CD4-positive, alpha-beta memory T cell (primary cell): ENCODE results near the gene PRG2. TPM values are rescaled to one million over a fixed set of nuclear protein-coding genes. Genes with fewer than 3 reads are reported as not detected.
"Not testable (repeated sequence)": the region's sequence is repeated elsewhere in the genome, so short reads cannot be mapped to it uniquely, and the experiment has no call there.

Experiments used
- CTCF ChIA-PET: fragments of 350-600 bp; sonication (Branson Sonifier 250); formaldehyde crosslinking; loops from one replicate; lab custom pipeline; 2021; ENCODE audit warnings: inconsistent platforms; ENCODE audit not compliant: partially characterized antibody; lab: Charles Lee
- POLR2A ChIA-PET: fragments of 350-600 bp; sonication (Branson Sonifier 250); formaldehyde crosslinking; loops from one replicate; lab custom pipeline; 2021; ENCODE audit not compliant: partially characterized antibody; lab: Charles Lee
- DNase-seq, 5 donors: peaks; one replicate each; pipeline versions ENCODE4 v3.0.0 to v3.0.0-alpha.2; 2020 to 2022; ENCODE audit warnings: mixed read lengths in 1 of 5
- H3K27ac ChIP-seq: one replicate; pipeline ENCODE4 v1.7.0; 2013; ENCODE audit warnings: low read depth, low read length
- H3K27me3 ChIP-seq: 2 replicates; pipeline ENCODE4 v1.7.0; 2013; ENCODE audit warnings: mild to moderate bottlenecking, low read length, moderate library complexity; ENCODE audit not compliant: insufficient read depth
- H3K36me3 ChIP-seq: 2 replicates; pipeline ENCODE4 v1.7.0; 2013; ENCODE audit warnings: mild to moderate bottlenecking, low read length, moderate library complexity; ENCODE audit not compliant: insufficient read depth
- H3K4me1 ChIP-seq: 2 replicates; pipeline ENCODE4 v1.7.0; 2013; ENCODE audit warnings: mild to moderate bottlenecking, low read length, moderate library complexity; ENCODE audit not compliant: insufficient read depth
- H3K4me3 ChIP-seq, 2 donors: one replicate each; pipeline ENCODE4 v1.7.0; 2013; ENCODE audit warnings: low read length in 2 of 2, mild to moderate bottlenecking in 1 of 2
- H3K9me3 ChIP-seq, 2 donors: one replicate each; pipeline ENCODE4 v1.7.0; 2013; ENCODE audit warnings: low read length in 2 of 2, control low read depth in 1 of 2; ENCODE audit not compliant: control insufficient read depth in 1 of 2
- H3K27ac Mint-ChIP-seq, 7 donors: one replicate each; pipeline ENCODE4 v1.8.0; 2020 to 2021; ENCODE audit warnings: mixed read lengths in 7 of 7, mild to moderate bottlenecking in 6 of 7, inconsistent platforms in 3 of 7, moderate library complexity in 3 of 7
- H3K27me3 Mint-ChIP-seq, 2 donors: one replicate each; pipeline ENCODE4 v1.8.0; 2020 to 2021; ENCODE audit warnings: mixed read lengths in 2 of 2
- H3K36me3 Mint-ChIP-seq, 2 donors: one replicate each; pipeline ENCODE4 v1.8.0; 2020 to 2021; ENCODE audit warnings: mixed read lengths in 2 of 2, inconsistent platforms in 1 of 2, mild to moderate bottlenecking in 1 of 2
- H3K4me1 Mint-ChIP-seq, 4 donors: one replicate each; pipeline ENCODE4 v1.8.0; 2020 to 2021; ENCODE audit warnings: mixed read lengths in 4 of 4, mild to moderate bottlenecking in 1 of 4
- H3K4me3 Mint-ChIP-seq, 8 donors: one replicate each; pipeline ENCODE4 v1.8.0; 2020 to 2021; ENCODE audit warnings: mixed read lengths in 8 of 8, mild to moderate bottlenecking in 7 of 8, moderate library complexity in 6 of 8, inconsistent platforms in 3 of 8
- H3K9me3 Mint-ChIP-seq, 8 donors: one replicate each; pipeline ENCODE4 v1.8.0; 2020 to 2021; ENCODE audit warnings: mixed read lengths in 8 of 8, mild to moderate bottlenecking in 5 of 8, inconsistent platforms in 3 of 8, moderate library complexity in 1 of 8
- intact Hi-C: fragments of 100-400 bp; cut with micrococcal nuclease; formaldehyde crosslinking; loops from one replicate; pipeline ENCODE4 v1.15.1; 2023
- polyA plus RNA-seq, 2 donors: library from polyadenylated mRNA; unstranded; fragments of 300-500 nt; fragmentation: Illumina TruSeq; gene quantifications; one replicate each; pipeline ENCODE4 v1.2.3, GENCODE V29; 2021
- total RNA-seq, 2 experiments: library from RNA; stranded (reverse); gene quantifications; one replicate each; pipeline ENCODE4 v1.2.3, GENCODE V29; 2021

Gene PRG2
- total and polyA plus RNA-seq, 4 experiments from 2014 or later: 0.25 TPM; not detected in 3

DNA sequence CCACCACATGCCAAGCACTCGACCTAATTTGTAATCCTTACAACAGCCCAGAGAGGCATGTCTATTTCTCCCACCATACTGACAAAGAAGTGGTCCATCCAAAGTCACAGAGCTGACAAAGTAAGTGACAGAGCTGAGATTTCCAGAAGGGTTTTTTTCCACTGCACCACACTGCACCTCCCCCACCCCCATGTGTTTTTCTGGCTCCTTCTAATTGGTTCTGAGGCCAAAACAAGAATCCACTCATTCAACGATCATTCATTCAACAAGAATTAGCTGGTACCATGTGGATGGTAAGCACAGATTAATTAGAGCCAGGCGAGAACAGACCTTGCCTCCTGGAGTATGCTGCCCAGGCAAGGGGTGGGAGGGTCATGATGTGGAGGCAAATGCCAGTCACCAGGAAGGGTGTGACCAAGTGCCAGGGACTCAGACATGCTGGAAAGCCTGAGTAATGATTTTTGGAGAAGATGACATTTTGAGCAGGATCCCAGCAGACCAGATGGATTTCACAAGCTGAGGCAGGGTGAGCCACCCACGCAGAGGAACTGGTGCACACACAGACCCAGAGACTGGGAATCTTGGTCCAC is 14.9 kb upstream of the PRG2 start:
- Mint-ChIP-seq H3K4me1 (peaks cover 5 to 17% (median 12%) of the 10 kb centered on the region in 4 donors), H3K27ac (peak overlapping the region in 1 of 7 donors; percentile 12), H3K36me3 (peaks cover 23 to 33% of the 10 kb centered on the region in 2 donors), H3K4me3 (no peak overlapping the region), H3K27me3 (no peaks in the 10 kb centered on the region), H3K9me3 (no peaks in the 10 kb centered on the region)
- POLR2A ChIA-PET: no interaction called here
- H3K4me3 ChIP-seq: no peak overlapping the region
- DNase-seq: no peak
- no peak overlapping the region for H3K27ac ChIP-seq
- H3K36me3 ChIP-seq: peaks cover 28% of the 10 kb centered on the region
- H3K9me3 ChIP-seq: no peaks in the 10 kb centered on the region
- peaks cover 8% of the 10 kb centered on the region for H3K4me1 ChIP-seq
- no peaks in the 10 kb centered on the region for H3K27me3 ChIP-seq
- CTCF ChIA-PET: no interaction called here
- intact Hi-C loops: no loop called here

DNA sequence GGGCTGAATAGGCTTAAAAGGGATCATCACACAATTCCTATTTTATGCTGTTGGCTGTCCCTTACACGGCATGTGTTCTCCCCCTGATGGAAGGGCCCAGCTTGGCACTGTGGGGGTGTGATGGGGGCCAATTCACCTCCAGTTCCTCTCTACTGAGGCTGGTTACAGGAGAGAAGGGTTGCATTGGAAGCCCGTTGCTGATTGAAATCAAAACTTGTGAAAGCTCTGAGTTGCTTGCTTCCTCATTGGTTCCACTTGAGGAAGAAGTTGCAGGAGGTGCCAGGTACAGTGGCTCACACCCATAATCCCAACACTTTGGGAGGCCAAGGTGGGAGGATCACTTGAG is 13.3 kb upstream of the PRG2 start:
- ChIA-PET POLR2A (no interaction called here), CTCF (interaction anchor here (1.9 kb wide), 1 partner anchor 90 kb away, joined by 5 read pairs; no protein-coding TSS in a partner anchor)
- H3K27me3 Mint-ChIP-seq: no peaks in the 10 kb centered on the region
- no peak for DNase-seq
- no peaks in the 10 kb centered on the region for H3K9me3 Mint-ChIP-seq
- peaks cover 3 to 17% (median 12%) of the 10 kb centered on the region in 4 donors for H3K4me1 Mint-ChIP-seq
- Histone ChIP-seq H3K4me1 (peaks cover 8% of the 10 kb centered on the region), H3K36me3 (peaks cover 14% of the 10 kb centered on the region), H3K27me3 (no peaks in the 10 kb centered on the region), H3K9me3 (no peaks in the 10 kb centered on the region), H3K4me3 (no peak overlapping the region), H3K27ac (no peak overlapping the region)
- H3K27ac Mint-ChIP-seq: no peak overlapping the region
- no peak overlapping the region for H3K4me3 Mint-ChIP-seq
- intact Hi-C loops: no loop called here
- H3K36me3 Mint-ChIP-seq: peaks cover 12 to 21% of the 10 kb centered on the region in 2 donors

- peaks cover 3 to 17% (median 12%) of the 10 kb centered on the region in 4 donors for H3K4me1 Mint-ChIP-seq
Measured at GRCh38 chr11:57403003-57403801, 12.8 kb upstream of the PRG2 start.

DNA sequence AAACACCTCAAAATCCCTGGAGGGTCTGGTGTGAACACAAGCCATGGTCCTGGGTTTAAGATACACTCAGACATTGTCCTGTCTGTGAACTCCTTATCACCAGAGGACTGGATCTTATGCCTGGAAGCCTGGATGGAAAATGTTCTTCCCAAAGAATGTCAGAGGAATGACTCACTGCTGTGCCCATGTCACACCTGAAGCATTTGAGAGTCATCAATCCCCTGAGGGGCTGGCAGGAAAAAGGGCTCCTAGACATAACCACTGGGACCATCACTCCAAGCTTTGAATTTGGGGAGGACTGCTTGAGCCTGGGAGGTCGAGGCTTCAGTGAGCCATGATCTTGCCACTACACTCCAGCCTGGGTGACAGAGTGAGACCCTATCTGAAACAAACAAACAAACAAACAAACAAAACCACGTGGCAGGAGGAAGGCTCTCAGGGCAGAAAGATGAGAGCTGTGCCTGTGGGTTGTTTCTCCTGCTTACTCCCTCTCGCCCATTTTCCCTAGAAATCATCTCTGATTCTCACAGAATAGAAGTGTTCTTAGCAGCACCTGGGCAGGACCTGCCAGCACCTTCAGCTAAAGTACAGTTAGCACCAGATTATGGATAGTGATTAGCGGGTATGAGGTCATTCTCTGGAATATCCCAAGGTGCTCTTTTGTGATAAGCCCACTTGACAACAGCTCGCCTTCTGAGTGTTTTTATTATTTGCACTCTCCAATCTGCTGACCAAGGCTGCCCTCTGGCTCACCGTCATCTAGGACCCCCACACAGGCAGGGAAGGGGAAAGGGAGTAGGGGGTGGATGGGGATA is 11.9 kb upstream of the PRG2 start:
- POLR2A ChIA-PET: no interaction called here
- H3K9me3 ChIP-seq: no peaks in the 10 kb centered on the region
- peaks cover 2% of the 10 kb centered on the region for H3K36me3 ChIP-seq
- Mint-ChIP-seq H3K4me3 (no peak overlapping the region), H3K4me1 (peaks cover 3 to 16% (median 10%) of the 10 kb centered on the region in 4 donors), H3K27ac (no peak overlapping the region), H3K36me3 (peaks cover 4 to 12% of the 10 kb centered on the region in 2 donors), H3K9me3 (no peaks in the 10 kb centered on the region), H3K27me3 (no peaks in the 10 kb centered on the region)
- no peak overlapping the region for H3K27ac ChIP-seq
- CTCF ChIA-PET: interaction anchor here (1.9 kb wide), 1 partner anchor 91 kb away, joined by 5 read pairs; no protein-coding TSS in a partner anchor
- no peaks in the 10 kb centered on the region for H3K27me3 ChIP-seq
- H3K4me1 ChIP-seq: peaks cover 8% of the 10 kb centered on the region
- no peak overlapping the region for H3K4me3 ChIP-seq
- intact Hi-C loops: no loop called here
- DNase-seq: no peak

More at GRCh38 chr11:57403003-57403801, 12.8 kb upstream of the PRG2 start:
- H3K27me3 Mint-ChIP-seq, DNase-seq, H3K36me3 ChIP-seq, H3K27ac ChIP-seq, H3K9me3 Mint-ChIP-seq, H3K4me3 Mint-ChIP-seq, H3K27me3 ChIP-seq, POLR2A ChIA-PET, H3K9me3 ChIP-seq, H3K4me3 ChIP-seq, intact Hi-C loops, H3K4me1 ChIP-seq: not testable (repeated sequence)
- CTCF ChIA-PET: interaction anchor here (1.9 kb wide), 1 partner anchor 90 kb away, joined by 5 read pairs; no protein-coding TSS in a partner anchor
- Mint-ChIP-seq H3K36me3 (peaks cover 12 to 20% of the 10 kb centered on the region in 2 donors), H3K27ac (peak overlapping the region in 2 of 7 donors; percentile 29 to 32)

DNA sequence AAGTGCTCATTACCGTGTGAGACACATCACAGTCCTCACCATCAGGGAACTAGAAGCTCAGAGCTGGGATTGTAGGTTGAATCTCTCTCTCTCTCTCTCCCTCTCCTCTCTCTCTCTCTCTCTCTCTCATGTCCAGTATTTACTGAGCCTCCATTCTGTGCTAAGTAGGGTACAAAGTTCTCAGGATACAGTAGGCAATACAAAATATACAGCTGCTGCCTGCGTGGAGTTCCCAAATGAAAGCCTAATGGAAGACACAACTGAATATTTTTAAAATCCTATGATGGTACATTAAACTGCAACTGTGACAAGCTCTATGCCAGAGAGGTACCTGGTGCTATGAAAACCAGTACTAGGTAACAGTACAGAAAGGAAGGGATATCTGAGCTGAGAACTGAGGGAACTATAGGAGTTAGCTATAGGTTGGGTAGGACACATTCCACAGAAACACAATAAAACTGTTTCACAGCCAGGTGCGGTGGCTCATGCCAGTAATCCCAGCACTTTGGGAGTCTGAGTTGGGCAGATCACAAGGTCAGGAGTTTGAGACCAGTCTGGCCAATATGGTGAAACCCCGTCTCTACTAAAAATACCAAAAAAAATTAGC is 9.6 kb upstream of the PRG2 start:
- H3K4me1 ChIP-seq: no peaks in the 10 kb centered on the region
- no peaks in the 10 kb centered on the region for H3K27me3 ChIP-seq
- no peak overlapping the region for H3K27ac Mint-ChIP-seq
- CTCF ChIA-PET: interaction anchor here (0.8 to 1.4 kb wide), 2 partner anchors 52 to 58 kb away, joined by 3 to 4 read pairs; no protein-coding TSS in a partner anchor
- H3K4me1 Mint-ChIP-seq: peaks cover 0 to 5% (median 0%) of the 10 kb centered on the region in 4 donors
- no peaks in the 10 kb centered on the region for H3K27me3 Mint-ChIP-seq
- no peaks in the 10 kb centered on the region for H3K9me3 ChIP-seq
- H3K27ac ChIP-seq: no peak overlapping the region
- intact Hi-C loops: no loop called here
- DNase-seq: no peak
- no peaks in the 10 kb centered on the region for H3K36me3 ChIP-seq
- no peaks in the 10 kb centered on the region for H3K9me3 Mint-ChIP-seq
- POLR2A ChIA-PET: interaction anchor here (0.6 kb wide), 1 partner anchor 50 kb away, joined by 3 read pairs; no protein-coding TSS in a partner anchor
- no peak overlapping the region for H3K4me3 ChIP-seq
- H3K36me3 Mint-ChIP-seq: no peaks in the 10 kb centered on the region
- no peak overlapping the region for H3K4me3 Mint-ChIP-seq

DNA sequence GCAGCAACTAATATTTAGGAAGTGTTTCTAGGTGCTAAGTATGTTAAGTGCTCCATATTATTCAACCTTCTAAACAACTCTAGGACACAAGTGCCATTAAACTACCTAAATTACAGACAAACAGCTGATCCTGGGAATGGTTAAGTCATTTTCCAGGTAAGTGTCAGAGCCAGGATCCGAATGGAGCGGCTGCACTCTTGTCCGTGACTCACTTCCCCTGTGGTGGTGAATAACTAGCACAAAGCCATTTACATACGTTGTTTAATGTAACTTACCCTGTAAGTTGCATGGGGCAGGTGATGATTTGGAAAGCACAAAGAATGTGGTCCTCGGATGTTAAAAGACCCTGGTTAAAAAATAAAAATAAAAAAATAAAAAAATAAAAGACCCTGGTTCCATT is 8.8 kb upstream of the PRG2 start:
- no peaks in the 10 kb centered on the region for H3K36me3 Mint-ChIP-seq
- intact Hi-C loops: no loop called here
- H3K4me1 Mint-ChIP-seq: peaks cover 0 to 5% (median 0%) of the 10 kb centered on the region in 4 donors
- Histone ChIP-seq H3K36me3 (no peaks in the 10 kb centered on the region), H3K9me3 (no peaks in the 10 kb centered on the region), H3K27ac (no peak overlapping the region), H3K4me1 (no peaks in the 10 kb centered on the region), H3K4me3 (no peak overlapping the region), H3K27me3 (no peaks in the 10 kb centered on the region)
- CTCF ChIA-PET: interaction anchor here (1.4 kb wide), 1 partner anchor 58 kb away, joined by 4 read pairs; no protein-coding TSS in a partner anchor
- no peak overlapping the region for H3K27ac Mint-ChIP-seq
- POLR2A ChIA-PET: interaction anchor here (0.6 kb wide), 1 partner anchor 49 kb away, joined by 3 read pairs; no protein-coding TSS in a partner anchor
- H3K4me3 Mint-ChIP-seq: no peak overlapping the region
- DNase-seq: no peak
- no peaks in the 10 kb centered on the region for H3K27me3 Mint-ChIP-seq
- no peaks in the 10 kb centered on the region for H3K9me3 Mint-ChIP-seq
